SK-N-MC (cell line): ENCODE measurements around the gene GASK1A.

Experiments used
- EZH2 ChIP-seq: fragments of 200-600 bp; sonication (generic); IDR thresholded peaks from one replicate; pipeline ENCODE4 v1.6.1; 2017; ENCODE audit warnings: antibody characterized with exemption
- FOXP2 ChIP-seq: optimal IDR thresholded peaks from 2 replicates; pipeline ENCODE3; 2011; ENCODE audit warnings: mild to moderate bottlenecking, moderate library complexity; ENCODE audit not compliant: insufficient read depth; ENCODE audit errors: extremely low read length, control extremely low read depth
- POLR2AphosphoS5 ChIP-seq: IDR thresholded peaks from 2 replicates; pipeline ENCODE4 v1.6.1; 2012; ENCODE audit warnings: mild to moderate bottlenecking, low read depth, low read length, borderline replicate concordance

GRCh38 chr3:42961633-42962032 is 17.5 kb upstream of the GASK1A start:
- no peak for TF ChIP-seq EZH2
- no peak for TF ChIP-seq POLR2AphosphoS5
- no peak for TF ChIP-seq FOXP2
